ENCODE measurements around the gene ENTPD1.

Gene ENTPD1

GRCh38 chr10:95864906-95865813, 109.2 kb downstream of the ENTPD1 start:
- peak; percentile 70 for DNase-seq (ENCODE audit: low read depth)
- peak; percentile 84 for TF ChIP-seq CTCF (IDR thresholded peaks at IDR 0.05; ENCODE audit: control insufficient read depth, insufficient read depth, low read depth, low read length, missing control alignments)
- no peak overlapping the region for H3K4me3 ChIP-seq (ENCODE audit: control insufficient read depth, low read depth, low read length)

GRCh38 chr10:95865814-95866466, 110.0 kb downstream of the ENTPD1 start:
- TF ChIP-seq CTCF (IDR thresholded peaks at IDR 0.05; ENCODE audit: control insufficient read depth, insufficient read depth, low read depth, low read length, missing control alignments) = no peak
- H3K4me3 ChIP-seq (ENCODE audit: control insufficient read depth, low read depth, low read length) = no peak overlapping the region
- no peak for DNase-seq (ENCODE audit: low read depth)

- no peak overlapping the region for H3K4me3 ChIP-seq (ENCODE audit: control insufficient read depth, low read depth, low read length)
- no peak for DNase-seq (ENCODE audit: low read depth)
- TF ChIP-seq CTCF (IDR thresholded peaks at IDR 0.05; ENCODE audit: control insufficient read depth, insufficient read depth, low read depth, low read length, missing control alignments) = no peak
These were observed 110.5 kb downstream of the ENTPD1 start for GRCh38 chr10:95866467-95866842.

- no peak for DNase-seq (ENCODE audit: low read depth)
- H3K4me3 ChIP-seq (ENCODE audit: control insufficient read depth, low read depth, low read length) = no peak overlapping the region
- no peak for TF ChIP-seq CTCF (IDR thresholded peaks at IDR 0.05; ENCODE audit: control insufficient read depth, insufficient read depth, low read depth, low read length, missing control alignments)
These were observed 111.9 kb downstream of the ENTPD1 start for GRCh38 chr10:95867866-95868265.

- H3K4me3 ChIP-seq (ENCODE audit: control insufficient read depth, low read depth, low read length) = no peak overlapping the region
- TF ChIP-seq CTCF (IDR thresholded peaks at IDR 0.05; ENCODE audit: control insufficient read depth, insufficient read depth, low read depth, low read length, missing control alignments) = no peak
- DNase-seq (ENCODE audit: low read depth) = no peak
These were observed 116.3 kb downstream of the ENTPD1 start for GRCh38 chr10:95872158-95872711.

DNA sequence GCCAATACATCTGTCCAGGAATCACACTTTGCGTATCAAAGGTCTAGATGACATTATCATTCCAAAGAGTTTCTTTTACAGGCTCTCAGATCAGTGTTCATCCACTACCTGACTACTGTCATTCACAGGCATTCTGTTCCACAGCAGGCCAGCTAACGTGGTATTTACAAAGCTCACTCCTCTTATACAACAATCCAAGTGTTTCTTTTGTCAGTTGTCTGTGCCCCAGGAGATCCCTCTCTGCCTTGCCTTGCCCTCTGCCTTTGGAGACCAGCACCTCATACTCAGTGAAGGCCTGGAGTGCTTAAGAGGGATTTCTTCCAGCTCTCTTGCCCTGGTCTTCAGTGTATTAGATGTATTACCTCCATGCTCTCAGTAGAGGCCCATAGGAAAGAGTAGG, 117.2 kb downstream of the ENTPD1 start:
- no peak overlapping the region for H3K4me3 ChIP-seq (ENCODE audit: control insufficient read depth, low read depth, low read length)
- no peak for DNase-seq (ENCODE audit: low read depth)
- TF ChIP-seq CTCF (IDR thresholded peaks at IDR 0.05; ENCODE audit: control insufficient read depth, insufficient read depth, low read depth, low read length, missing control alignments) = no peak

Data from AG09309 (cell line).